Islet of Langerhans (tissue), 1 donor: Measurements from ENCODE around the gene TFIP11.

ENCODE experiments used
- FAIRE-seq: peaks from one replicate; lab custom pipeline; 2011; peaks lifted over from hg19 to GRCh38; lab: Jason Lieb, UNC

TFIP11 gene

GRCh38 chr22:26503758-26504157 is 8.5 kb downstream of the TFIP11 start:
- no peak for FAIRE-seq

- FAIRE-seq = no peak
Measured at GRCh38 chr22:26502688-26503561, 9.3 kb downstream of the TFIP11 start.

GRCh38 chr22:26501996-26502395 is 10.3 kb downstream of the TFIP11 start:
- FAIRE-seq = no peak

GRCh38 chr22:26499188-26499703 is 13.0 kb downstream of the TFIP11 start:
- FAIRE-seq = no peak

GRCh38 chr22:26496456-26496855 is 15.8 kb downstream of the TFIP11 start:
- no peak for FAIRE-seq

- FAIRE-seq = no peak
Measured at GRCh38 chr22:26494506-26494905, 17.8 kb downstream of the TFIP11 start.

- FAIRE-seq = no peak
Measured at GRCh38 chr22:26492220-26492619, 20.1 kb downstream of the TFIP11 start.

GRCh38 chr22:26489447-26490036 is 22.7 kb downstream of the TFIP11 start:
- no peak for FAIRE-seq

- FAIRE-seq = no peak
Measured at GRCh38 chr22:26487996-26488395, 24.3 kb downstream of the TFIP11 start.

- no peak for FAIRE-seq
Measured at GRCh38 chr22:26486394-26486793, 25.9 kb downstream of the TFIP11 start.

- no peak for FAIRE-seq
Measured at GRCh38 chr22:26485806-26486390, 26.4 kb downstream of the TFIP11 start.

- no peak for FAIRE-seq
Measured at GRCh38 chr22:26485013-26485412, 27.3 kb downstream of the TFIP11 start.

- no peak for FAIRE-seq
Measured at GRCh38 chr22:26484360-26484706, 27.9 kb downstream of the TFIP11 start.

GRCh38 chr22:26483439-26484359 is 28.6 kb downstream of the TFIP11 start, which contains the start of the genes HPS4 and SRRD:
HPS4 (minus strand) TSS chr22:26483783; CDS start chr22:26481762, 2,021 bp downstream.
SRRD (plus strand) TSS chr22:26483877; CDS start chr22:26483891, 14 bp downstream.
- FAIRE-seq = peak; percentile 33

GRCh38 chr22:26483043-26483438 is 29.2 kb downstream of the TFIP11 start:
- FAIRE-seq = no peak

- FAIRE-seq = no peak
Measured at GRCh38 chr22:26482161-26482560, 30.1 kb downstream of the TFIP11 start.

- no peak for FAIRE-seq
Measured at GRCh38 chr22:26481694-26482093, 30.6 kb downstream of the TFIP11 start.

GRCh38 chr22:26481112-26481693 is 31.1 kb downstream of the TFIP11 start:
- no peak for FAIRE-seq

GRCh38 chr22:26480611-26480932 is 31.7 kb downstream of the TFIP11 start:
- FAIRE-seq = no peak

GRCh38 chr22:26479792-26480610 is 32.3 kb downstream of the TFIP11 start:
- FAIRE-seq = no peak
